ENCODE data around the gene ADAMTS3.

DNA sequence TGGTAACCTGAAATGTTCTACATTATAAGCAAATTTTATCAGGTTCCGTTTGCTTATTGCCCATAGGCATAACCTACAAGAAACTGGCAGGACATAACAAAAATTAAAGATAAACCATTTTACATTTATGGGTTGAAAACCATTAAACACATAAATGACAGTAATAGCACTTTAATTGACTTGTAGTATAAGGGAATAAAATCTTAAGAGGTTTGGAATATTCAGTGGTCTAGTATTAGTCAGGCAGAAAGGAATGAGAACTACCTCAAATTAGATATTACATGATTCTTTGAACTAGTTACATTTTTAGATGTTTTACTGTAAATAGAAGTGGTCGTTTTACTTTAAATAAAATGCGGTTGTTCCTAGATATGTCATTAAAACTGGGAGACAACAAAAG, 111.9 kb downstream of the ADAMTS3 start:
- TF ChIP-seq POLR2AphosphoS5 (IDR thresholded peaks at IDR 0.05; ENCODE audit: low read depth) = no peak
- TF ChIP-seq, protein P1, sequence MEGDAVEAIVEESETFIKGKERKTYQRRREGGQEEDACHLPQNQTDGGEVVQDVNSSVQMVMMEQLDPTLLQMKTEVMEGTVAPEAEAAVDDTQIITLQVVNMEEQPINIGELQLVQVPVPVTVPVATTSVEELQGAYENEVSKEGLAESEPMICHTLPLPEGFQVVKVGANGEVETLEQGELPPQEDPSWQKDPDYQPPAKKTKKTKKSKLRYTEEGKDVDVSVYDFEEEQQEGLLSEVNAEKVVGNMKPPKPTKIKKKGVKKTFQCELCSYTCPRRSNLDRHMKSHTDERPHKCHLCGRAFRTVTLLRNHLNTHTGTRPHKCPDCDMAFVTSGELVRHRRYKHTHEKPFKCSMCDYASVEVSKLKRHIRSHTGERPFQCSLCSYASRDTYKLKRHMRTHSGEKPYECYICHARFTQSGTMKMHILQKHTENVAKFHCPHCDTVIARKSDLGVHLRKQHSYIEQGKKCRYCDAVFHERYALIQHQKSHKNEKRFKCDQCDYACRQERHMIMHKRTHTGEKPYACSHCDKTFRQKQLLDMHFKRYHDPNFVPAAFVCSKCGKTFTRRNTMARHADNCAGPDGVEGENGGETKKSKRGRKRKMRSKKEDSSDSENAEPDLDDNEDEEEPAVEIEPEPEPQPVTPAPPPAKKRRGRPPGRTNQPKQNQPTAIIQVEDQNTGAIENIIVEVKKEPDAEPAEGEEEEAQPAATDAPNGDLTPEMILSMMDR (conservative IDR thresholded peaks at IDR 0.05; ENCODE audit: low read depth in 2 of 2) = no peak
- TF ChIP-seq, protein P2, sequence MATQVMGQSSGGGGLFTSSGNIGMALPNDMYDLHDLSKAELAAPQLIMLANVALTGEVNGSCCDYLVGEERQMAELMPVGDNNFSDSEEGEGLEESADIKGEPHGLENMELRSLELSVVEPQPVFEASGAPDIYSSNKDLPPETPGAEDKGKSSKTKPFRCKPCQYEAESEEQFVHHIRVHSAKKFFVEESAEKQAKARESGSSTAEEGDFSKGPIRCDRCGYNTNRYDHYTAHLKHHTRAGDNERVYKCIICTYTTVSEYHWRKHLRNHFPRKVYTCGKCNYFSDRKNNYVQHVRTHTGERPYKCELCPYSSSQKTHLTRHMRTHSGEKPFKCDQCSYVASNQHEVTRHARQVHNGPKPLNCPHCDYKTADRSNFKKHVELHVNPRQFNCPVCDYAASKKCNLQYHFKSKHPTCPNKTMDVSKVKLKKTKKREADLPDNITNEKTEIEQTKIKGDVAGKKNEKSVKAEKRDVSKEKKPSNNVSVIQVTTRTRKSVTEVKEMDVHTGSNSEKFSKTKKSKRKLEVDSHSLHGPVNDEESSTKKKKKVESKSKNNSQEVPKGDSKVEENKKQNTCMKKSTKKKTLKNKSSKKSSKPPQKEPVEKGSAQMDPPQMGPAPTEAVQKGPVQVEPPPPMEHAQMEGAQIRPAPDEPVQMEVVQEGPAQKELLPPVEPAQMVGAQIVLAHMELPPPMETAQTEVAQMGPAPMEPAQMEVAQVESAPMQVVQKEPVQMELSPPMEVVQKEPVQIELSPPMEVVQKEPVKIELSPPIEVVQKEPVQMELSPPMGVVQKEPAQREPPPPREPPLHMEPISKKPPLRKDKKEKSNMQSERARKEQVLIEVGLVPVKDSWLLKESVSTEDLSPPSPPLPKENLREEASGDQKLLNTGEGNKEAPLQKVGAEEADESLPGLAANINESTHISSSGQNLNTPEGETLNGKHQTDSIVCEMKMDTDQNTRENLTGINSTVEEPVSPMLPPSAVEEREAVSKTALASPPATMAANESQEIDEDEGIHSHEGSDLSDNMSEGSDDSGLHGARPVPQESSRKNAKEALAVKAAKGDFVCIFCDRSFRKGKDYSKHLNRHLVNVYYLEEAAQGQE (IDR thresholded peaks at IDR 0.05; ENCODE audit: unreplicated experiment) = no peak
- TF ChIP-seq STAT1 (IDR thresholded peaks at IDR 0.05; ENCODE audit: unreplicated experiment) = no peak
- no peak for TF ChIP-seq NANOG (IDR thresholded peaks at IDR 0.05; ENCODE audit: borderline replicate concordance)
- no peak for TF ChIP-seq CREB1 (CRISPR knock-in tag; IDR thresholded peaks at IDR 0.05; ENCODE audit: low read depth)
- TF ChIP-seq EZH2 (IDR thresholded peaks at IDR 0.05; ENCODE audit: low read depth, unreplicated experiment) = no peak
- TF ChIP-seq EZH2phosphoT487 (IDR thresholded peaks at IDR 0.05; ENCODE audit: unreplicated experiment) = no peak
- no peak for TF ChIP-seq ZNF114 (CRISPR knock-in tag; IDR thresholded peaks at IDR 0.05)
